ENCODE measurements around the gene DYSF. TPM values are rescaled to one million over a fixed set of nuclear protein-coding genes. Genes with fewer than 3 reads are reported as not detected.

Gene DYSF
- total RNA-seq, 1 experiment from 2014 or later, result 5.5 TPM

GRCh38 chr2:71512386-71512785, 59.0 kb downstream of the DYSF start:
- H2BK120ac ChIP-seq (ENCODE audit: low read depth, low read length, poor library complexity, severe bottlenecking), result no peak overlapping the region
- H3K23me2 ChIP-seq (ENCODE audit: insufficient read length, low read depth, low read length, poor library complexity, severe bottlenecking), result no peaks in the 10 kb centered on the region
- TF ChIP-seq CTCF (conservative IDR thresholded peaks at IDR 0.05), result no peak
- no peak overlapping the region for H3K4me3 Mint-ChIP-seq
- no peak overlapping the region for H3K4me2 ChIP-seq (ENCODE audit: insufficient read depth, insufficient read length, low read length)
- no peak overlapping the region for H3K27ac Mint-ChIP-seq
- H2AFZ ChIP-seq (ENCODE audit: low read length), result no peak overlapping the region
- H3K9me3 Mint-ChIP-seq, result no peaks in the 10 kb centered on the region
- H3K27me3 ChIP-seq (ENCODE audit: insufficient read depth, low read length), result no peaks in the 10 kb centered on the region
- H3K4me1 Mint-ChIP-seq, result peaks cover 0 to 2% of the 10 kb centered on the region in 2 experiments; a peak in 2 of 4 replicates
- no peak overlapping the region for H3K4ac ChIP-seq (ENCODE audit: low read depth, low read length)
- no peak overlapping the region for H3K23ac ChIP-seq (ENCODE audit: insufficient read length, low read depth, low read length)
- no peak overlapping the region for H3T11ph ChIP-seq (ENCODE audit: low read length)
- no peak overlapping the region for H4K5ac ChIP-seq (ENCODE audit: insufficient read length, low read depth, low read length)
- H3K79me2 ChIP-seq (ENCODE audit: insufficient read depth, low read length), result no peaks in the 10 kb centered on the region
- no peak overlapping the region for H2BK20ac ChIP-seq (ENCODE audit: low read depth, low read length, poor library complexity, severe bottlenecking)
- no peaks in the 10 kb centered on the region for H3K79me1 ChIP-seq (ENCODE audit: insufficient read depth, low read depth, low read length, poor library complexity, severe bottlenecking)
- no peak overlapping the region for H4K8ac ChIP-seq (replicated peaks; ENCODE audit: insufficient read length, low read depth, low read length)
- H2BK12ac ChIP-seq (ENCODE audit: insufficient read length, low read depth, low read length), result no peak overlapping the region
- no peaks in the 10 kb centered on the region for H4K20me1 ChIP-seq (ENCODE audit: control insufficient read depth, insufficient read depth, insufficient read length)
- no peak overlapping the region for H3K9ac ChIP-seq (ENCODE audit: extremely low read depth, insufficient read length, low read length)
- H2AK5ac ChIP-seq (ENCODE audit: insufficient read length, low read length), result no peak overlapping the region
- H3K4me1 ChIP-seq (ENCODE audit: insufficient read depth, low read length), result no peaks in the 10 kb centered on the region
- no peak overlapping the region for H2BK15ac ChIP-seq (ENCODE audit: low read depth, low read length)
- no peak overlapping the region for H3K18ac ChIP-seq (ENCODE audit: insufficient read length, low read depth, low read length)
- no peak overlapping the region for H3K27ac ChIP-seq (ENCODE audit: insufficient read length, low read depth, low read length)
- H3K36me3 Mint-ChIP-seq (ENCODE audit: insufficient read depth in 1 of 3, low read depth in 3 of 3), result no peaks in the 10 kb centered on the region
- H4K91ac ChIP-seq (ENCODE audit: insufficient read length, low read depth, low read length), result no peak overlapping the region
- H2BK5ac ChIP-seq (ENCODE audit: insufficient read length, low read length), result no peak overlapping the region
- H3K14ac ChIP-seq (ENCODE audit: insufficient read depth, low read length), result no peak overlapping the region; the same call in 1 of the 2 replicates
- H3K27me3 Mint-ChIP-seq (ENCODE audit: low read depth), result peaks cover 1% of the 10 kb centered on the region
- no peak for DNase-seq
- WGBS (ENCODE audit: extremely low coverage, insufficient read length, low lambda C conversion rate), result no CpG with 5 or more reads among the region's 4 CpGs
- H3K9me3 ChIP-seq (ENCODE audit: control insufficient read depth, low read depth, low read length), result no peaks in the 10 kb centered on the region
- no peak overlapping the region for H3K56ac ChIP-seq (ENCODE audit: insufficient read length, low read depth, low read length)

All from H9 (cell line).